Spleen (tissue), 11 donors: ENCODE measurements around the gene KRT17. TPM values are rescaled to one million over a fixed set of nuclear protein-coding genes. Genes with fewer than 3 reads are reported as not detected.
"Not testable (repeated sequence)": the region's sequence is repeated elsewhere in the genome, so short reads cannot be mapped to it uniquely, and the experiment has no call there.

Experiments
- DNase-seq: peaks from one replicate; pipeline ENCODE4 v3.0.0-alpha.2; 2020
- H3K27ac ChIP-seq, 8 donors: fragments of 200-600 bp; sonication (generic) in 7 of 8; 1 replicate in 4 of 8; 2 replicates in 4 of 8; pipeline versions ENCODE4 v1.5.0 to v1.8.0; 2016 to 2021; ENCODE audit warnings: inconsistent platforms in 4 of 8, mild to moderate bottlenecking in 4 of 8, moderate library complexity in 1 of 8
- H3K27me3 ChIP-seq, 7 donors: fragments of 200-600 bp; sonication (generic) in 6 of 7; replicated peaks in 1 of 7; 1 replicate in 4 of 7; 2 replicates in 3 of 7; pipeline versions ENCODE4 v1.5.0 to v1.8.0; 2016 to 2021; ENCODE audit warnings: inconsistent platforms in 3 of 7, mild to moderate bottlenecking in 1 of 7
- H3K36me3 ChIP-seq, 6 donors: fragments of 200-600 bp; sonication (generic) in 5 of 6; 1 replicate in 4 of 6; 2 replicates in 2 of 6; pipeline versions ENCODE4 v1.5.0 to v1.8.0; 2016 to 2021; ENCODE audit warnings: inconsistent platforms in 2 of 6
- H3K4me1 ChIP-seq, 6 donors: fragments of 200-600 bp; sonication (generic) in 5 of 6; 1 replicate in 3 of 6; 2 replicates in 3 of 6; pipeline versions ENCODE4 v1.5.0 to v1.8.0; 2016 to 2021; ENCODE audit warnings: inconsistent platforms in 3 of 6
- H3K4me3 ChIP-seq, 8 donors: fragments of 200-600 bp; sonication (generic) in 7 of 8; 1 replicate in 4 of 8; 2 replicates in 4 of 8; pipeline versions ENCODE4 v1.5.0 to v1.8.0; 2016 to 2021; ENCODE audit warnings: inconsistent platforms in 4 of 8, mild to moderate bottlenecking in 4 of 8, moderate library complexity in 2 of 8
- H3K9me3 ChIP-seq, 8 donors: fragments of 200-600 bp; sonication (generic) in 7 of 8; 1 replicate in 4 of 8; 2 replicates in 4 of 8; pipeline versions ENCODE4 v1.5.0 to v1.8.0; 2016 to 2021; ENCODE audit warnings: inconsistent platforms in 4 of 8
- POLR2A ChIP-seq, 3 donors: fragments of 450-650 bp; IDR thresholded peaks; one replicate each; pipeline ENCODE4 v1.5.1; 2017; ENCODE audit warnings: antibody characterized with exemption in 3 of 3, mild to moderate bottlenecking in 1 of 3
- POLR2AphosphoS5 ChIP-seq, 3 donors: sonication (generic); formaldehyde crosslinking; IDR thresholded peaks; one replicate each; pipeline ENCODE4 v1.5.1; 2017; ENCODE audit warnings: antibody characterized with exemption in 3 of 3
- WGBS, 5 donors: extraction: QIAGEN DNeasy Blood & Tissue Kit in 3 of 5; methylation state at CpG; one replicate each; pipeline versions ENCODE4 v1.1.5 to v1.1.7; 2013 to 2018; 5-methylcytosine and 5-hydroxymethylcytosine counted together
- intact Hi-C: fragments of 100-400 bp; cut with DNase I; formaldehyde crosslinking; loops from one replicate; pipeline ENCODE4 v1.15.0; 2023; ENCODE audit warnings: low total_unique reads
- polyA plus RNA-seq, 3 donors: library from polyadenylated mRNA; stranded (reverse); fragments of 200-250 nt; gene quantifications; one replicate each; pipeline ENCODE4 v1.2.1, GENCODE V29; 2013
- total RNA-seq, 7 donors: library from RNA; depleted of rRNA in 3 of 7; stranded (reverse); fragments of >200 nt in 3 of 7; fragmentation: NEBNext Ultra II Directional in 4 of 7; extraction: Animal tissue kit (Norgen Biotek cat#: 25700) in 4 of 7; gene quantifications; one replicate each; pipeline versions ENCODE4 v1.1.0 to v1.2.1, GENCODE V29; 2016 to 2021
- TF ChIP-seq, protein P1 (sequence below), 11 experiments: fragments of 200-600 bp in 7 of 11; fragments of 450-650 bp in 4 of 11; sonication (generic) in 4 of 11; IDR thresholded peaks in 8 of 11; conservative IDR thresholded peaks in 3 of 11; 1 replicate in 7 of 11; 2 replicates in 4 of 11; pipeline versions ENCODE4 v1.4.0 to v1.8.0; 2016 to 2021; ENCODE audit warnings: antibody characterized with exemption in 11 of 11, inconsistent platforms in 4 of 11, mild to moderate bottlenecking in 1 of 11
- donor health status: healthy with polysubstance abuse.
- donor health status: DM: no; HTN: no; CAD: no; lungs with moderate emphysema.
- donor health status: DM: no; HTN: no; CAD: no.
- donor health status: Bipolar disorder and iron deficiency.
- donor health status: healthy.
- donor health status: DM: no; HTN: no; CAD: no.
- donor health status: DM: yes; HTN: yes; CAD: no.

KRT17 gene
- total and polyA plus RNA-seq, 10 donors = 0.58 to 1.2 (median 0.70) TPM; not detected in 7

DNA sequence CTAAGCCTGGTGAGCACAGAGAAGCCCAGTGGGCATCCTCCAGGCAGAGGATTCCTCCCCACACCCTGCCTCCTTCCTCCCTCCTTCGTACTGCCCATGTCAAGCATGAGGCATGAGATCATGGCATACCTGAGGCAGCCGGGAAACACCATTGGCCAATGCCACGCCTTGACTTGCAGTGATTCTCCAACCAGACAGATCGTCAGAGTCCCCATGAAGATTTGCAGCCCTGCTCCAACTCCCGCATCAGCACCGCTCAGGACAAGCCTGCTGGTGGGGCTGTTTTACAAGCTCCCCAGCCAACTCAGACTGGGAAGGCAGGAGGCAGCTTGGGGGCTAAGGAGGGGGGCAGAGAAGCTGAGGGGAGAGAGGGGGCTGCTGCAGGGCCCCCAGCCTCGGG lies 8.9 kb downstream of the KRT17 start:
- no peak for DNase-seq
- 19 to 71% (median 52%) methylated on average over 1 to 7 of the region's 7 CpGs for WGBS, 5 donors
- TF ChIP-seq POLR2AphosphoS5 (IDR thresholded peaks at IDR 0.05) = no peak
- TF ChIP-seq, protein P1, sequence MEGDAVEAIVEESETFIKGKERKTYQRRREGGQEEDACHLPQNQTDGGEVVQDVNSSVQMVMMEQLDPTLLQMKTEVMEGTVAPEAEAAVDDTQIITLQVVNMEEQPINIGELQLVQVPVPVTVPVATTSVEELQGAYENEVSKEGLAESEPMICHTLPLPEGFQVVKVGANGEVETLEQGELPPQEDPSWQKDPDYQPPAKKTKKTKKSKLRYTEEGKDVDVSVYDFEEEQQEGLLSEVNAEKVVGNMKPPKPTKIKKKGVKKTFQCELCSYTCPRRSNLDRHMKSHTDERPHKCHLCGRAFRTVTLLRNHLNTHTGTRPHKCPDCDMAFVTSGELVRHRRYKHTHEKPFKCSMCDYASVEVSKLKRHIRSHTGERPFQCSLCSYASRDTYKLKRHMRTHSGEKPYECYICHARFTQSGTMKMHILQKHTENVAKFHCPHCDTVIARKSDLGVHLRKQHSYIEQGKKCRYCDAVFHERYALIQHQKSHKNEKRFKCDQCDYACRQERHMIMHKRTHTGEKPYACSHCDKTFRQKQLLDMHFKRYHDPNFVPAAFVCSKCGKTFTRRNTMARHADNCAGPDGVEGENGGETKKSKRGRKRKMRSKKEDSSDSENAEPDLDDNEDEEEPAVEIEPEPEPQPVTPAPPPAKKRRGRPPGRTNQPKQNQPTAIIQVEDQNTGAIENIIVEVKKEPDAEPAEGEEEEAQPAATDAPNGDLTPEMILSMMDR (IDR thresholded peaks at IDR 0.05 in 8 of 11, conservative IDR thresholded peaks at IDR 0.05 in 3 of 11) = no peak
- no peak for TF ChIP-seq POLR2A (IDR thresholded peaks at IDR 0.05)
- no peak overlapping the region for H3K4me3 ChIP-seq
- H3K27ac ChIP-seq = no peak overlapping the region
- peaks cover 0 to 64% (median 0%) of the 10 kb centered on the region in 7 donors for H3K27me3 ChIP-seq
- no peaks in the 10 kb centered on the region for H3K4me1 ChIP-seq
- intact Hi-C loops = no loop called here
- no peaks in the 10 kb centered on the region for H3K36me3 ChIP-seq
- H3K9me3 ChIP-seq = no peaks in the 10 kb centered on the region

GRCh38 chr17:41614767-41615166 lies 9.6 kb downstream of the KRT17 start:
- WGBS, 5 donors = 36 to 49% (median 42%) methylated on average over 9 of the region's 9 CpGs
- intact Hi-C loops, H3K9me3 ChIP-seq, H3K4me3 ChIP-seq, H3K27ac ChIP-seq, H3K36me3 ChIP-seq, H3K4me1 ChIP-seq: not testable (repeated sequence)
- DNase-seq = peak; percentile 30
- peaks cover 0 to 71% (median 0%) of the 10 kb centered on the region in 7 donors for H3K27me3 ChIP-seq

DNA sequence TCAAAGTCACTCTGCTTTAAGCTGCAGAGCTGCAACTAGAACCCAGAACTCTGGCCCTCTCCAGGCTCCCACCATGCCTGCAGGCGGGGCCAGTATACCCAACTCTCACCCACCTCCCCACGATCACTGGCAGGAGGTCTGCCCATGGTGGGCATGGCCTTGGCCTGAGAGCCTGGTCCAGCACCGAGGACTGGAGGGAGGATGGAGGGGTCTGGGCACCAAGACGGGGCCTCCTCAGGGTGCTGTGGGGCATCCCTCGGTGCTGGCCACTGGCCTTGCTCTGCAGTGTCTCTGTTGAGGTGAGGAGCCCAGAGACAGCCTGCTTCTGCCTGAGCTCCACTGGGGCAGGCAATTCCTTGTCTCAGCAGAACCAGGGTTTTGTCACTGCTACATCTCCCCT lies 10.3 kb downstream of the KRT17 start:
- Histone ChIP-seq H3K9me3 (no peaks in the 10 kb centered on the region), H3K4me3 (no peak overlapping the region), H3K4me1 (no peaks in the 10 kb centered on the region), H3K36me3 (no peaks in the 10 kb centered on the region), H3K27me3 (peaks cover 0 to 73% (median 0%) of the 10 kb centered on the region in 7 donors), H3K27ac (no peak overlapping the region)
- intact Hi-C loops = no loop called here
- peak; percentile 39 for DNase-seq
- TF ChIP-seq POLR2A (IDR thresholded peaks at IDR 0.05) (no peak), POLR2AphosphoS5 (IDR thresholded peaks at IDR 0.05) (no peak)
- TF ChIP-seq, protein P1 (IDR thresholded peaks at IDR 0.05 in 8 of 11, conservative IDR thresholded peaks at IDR 0.05 in 3 of 11) = no peak
- 72 to 88% (median 83%) methylated on average over 5 of the region's 5 CpGs for WGBS, 5 donors

DNA sequence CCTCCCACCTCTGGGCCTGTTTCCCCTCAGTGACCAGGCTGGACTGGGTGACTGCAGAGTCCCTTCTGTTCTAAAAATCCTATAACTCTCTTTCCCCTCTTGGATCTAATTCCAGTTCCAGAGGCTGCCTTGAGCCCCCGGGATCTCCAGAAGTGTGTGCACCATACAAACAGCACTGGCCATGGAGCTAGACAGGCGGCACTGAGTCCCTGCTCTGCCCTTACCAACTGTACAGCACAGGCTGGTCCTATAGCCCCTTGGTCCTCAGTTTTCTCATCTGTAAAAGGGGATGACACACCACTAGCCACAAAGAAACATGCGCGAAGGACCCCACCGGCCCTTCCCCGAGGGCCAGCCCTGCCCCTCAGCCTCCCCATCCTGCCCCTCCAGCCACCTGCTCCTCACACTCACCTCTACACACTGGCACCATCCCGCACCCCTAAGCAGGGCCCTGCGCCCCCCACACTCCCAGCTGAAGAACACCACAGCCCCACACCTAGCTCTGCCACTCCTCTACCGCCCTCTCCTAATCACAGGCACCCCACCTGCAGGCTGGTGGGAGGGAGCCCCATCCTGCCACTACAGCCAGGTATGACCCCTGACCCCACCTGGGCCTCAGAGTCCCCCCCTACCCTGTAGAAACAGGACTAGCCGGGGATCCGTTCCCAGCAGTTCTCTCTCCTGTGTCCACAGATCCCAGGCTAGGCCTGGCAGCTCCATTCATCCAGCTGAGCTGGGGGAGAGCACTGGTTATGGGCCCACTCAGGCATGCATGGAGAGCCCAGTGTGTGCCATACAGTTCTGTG lies 10.9 kb downstream of the KRT17 start:
- intact Hi-C loops = no loop called here
- Histone ChIP-seq H3K27me3 (peaks cover 0 to 71% (median 0%) of the 10 kb centered on the region in 7 donors), H3K4me3 (no peak overlapping the region), H3K27ac (no peak overlapping the region), H3K36me3 (no peaks in the 10 kb centered on the region), H3K4me1 (no peaks in the 10 kb centered on the region), H3K9me3 (no peaks in the 10 kb centered on the region)
- peak; percentile 25 for DNase-seq
- no peak for TF ChIP-seq POLR2A (IDR thresholded peaks at IDR 0.05)
- no peak for TF ChIP-seq POLR2AphosphoS5 (IDR thresholded peaks at IDR 0.05)
- TF ChIP-seq, protein P1 (IDR thresholded peaks at IDR 0.05 in 8 of 11, conservative IDR thresholded peaks at IDR 0.05 in 3 of 11) = no peak
- WGBS, 5 donors = 77 to 91% (median 89%) methylated on average over 11 of the region's 11 CpGs

DNA sequence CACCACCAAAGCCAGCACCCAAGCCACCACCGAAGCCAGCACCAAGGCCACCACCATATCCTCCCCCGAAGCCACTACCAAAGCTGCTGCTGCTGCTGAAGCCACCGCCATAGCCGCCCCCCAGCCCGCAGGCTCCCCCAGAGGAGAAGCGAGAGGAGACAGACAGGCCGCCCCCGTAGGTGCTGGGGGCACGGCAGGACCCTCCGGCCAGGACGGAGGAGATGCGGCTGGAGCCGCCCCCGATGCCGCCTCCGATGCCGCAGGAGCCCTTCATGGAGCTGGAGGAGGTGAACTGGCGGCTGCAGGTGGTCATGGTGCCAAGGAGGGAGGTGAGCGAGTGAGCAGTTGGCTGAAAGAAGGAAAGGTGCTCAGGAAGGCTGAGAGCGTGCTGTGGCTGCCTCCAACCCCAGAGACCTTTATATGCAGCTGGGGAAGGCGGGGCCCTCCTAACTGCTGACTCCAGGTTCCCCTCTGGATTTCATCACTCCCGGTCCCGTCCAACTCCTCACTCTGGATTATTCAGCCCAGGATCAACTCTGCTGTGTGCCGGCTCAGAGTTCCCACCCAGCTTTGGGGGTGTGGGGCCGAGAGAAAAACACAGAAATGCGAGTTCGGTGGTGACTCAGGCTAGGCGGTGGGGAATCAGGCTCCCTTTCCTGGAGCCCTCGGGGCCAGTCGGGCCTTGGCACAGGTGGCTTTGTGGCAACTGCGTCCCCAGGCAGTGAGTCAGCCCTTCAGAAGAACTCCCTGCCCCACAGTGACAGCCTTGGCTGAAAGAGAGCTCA lies 11.8 kb downstream of the KRT17 start, which contains the start of gene KRT16:
Gene KRT16, minus strand, starts transcription at position 392 of the 785 bp plus-strand sequence. Its CDS starts 79 bp downstream, at position 313.
- H3K4me3 ChIP-seq, H3K4me1 ChIP-seq, H3K27ac ChIP-seq, H3K9me3 ChIP-seq, intact Hi-C loops, H3K36me3 ChIP-seq: not testable (repeated sequence)
- 70 to 82% (median 78%) methylated on average over 26 to 31 of the region's 31 CpGs for WGBS, 5 donors
- DNase-seq = peak; percentile 60
- peaks cover 0 to 62% (median 0%) of the 10 kb centered on the region in 7 donors for H3K27me3 ChIP-seq
